Measurements from ENCODE around the gene ANKFN1. TPM values are rescaled to one million over a fixed set of nuclear protein-coding genes. Genes with fewer than 3 reads are reported as not detected.

Gene ANKFN1
- total RNA-seq, 1 donor from 2014 or later, result 0.75 TPM

- no peaks in the 10 kb centered on the region for H3K36me3 ChIP-seq
- H3K4me1 ChIP-seq, result no peaks in the 10 kb centered on the region
- H3K27me3 ChIP-seq, result no peaks in the 10 kb centered on the region
- TF ChIP-seq CTCF (IDR thresholded peaks at IDR 0.05), result no peak
- DNase-seq, result no peak
- intact Hi-C loops (cut with DNase I), result no loop called here
- no peaks in the 10 kb centered on the region for H3K9me3 ChIP-seq
- no peak for ATAC-seq
- H3K27ac ChIP-seq, result no peak overlapping the region
- no peak overlapping the region for H3K4me3 ChIP-seq
These were observed 64.6 kb downstream of the ANKFN1 start for GRCh38 chr17:56217921-56218320.

GRCh38 chr17:56222255-56222654 is 69.0 kb downstream of the ANKFN1 start:
- H3K27me3 ChIP-seq, result no peaks in the 10 kb centered on the region
- H3K36me3 ChIP-seq, result no peaks in the 10 kb centered on the region
- ATAC-seq (no peak), DNase-seq (no peak)
- H3K27ac ChIP-seq, result no peak overlapping the region
- no peak overlapping the region for H3K4me3 ChIP-seq
- intact Hi-C loops (cut with DNase I), result no loop called here
- no peaks in the 10 kb centered on the region for H3K4me1 ChIP-seq
- TF ChIP-seq CTCF (IDR thresholded peaks at IDR 0.05), result no peak
- no peaks in the 10 kb centered on the region for H3K9me3 ChIP-seq

- TF ChIP-seq CTCF (IDR thresholded peaks at IDR 0.05), result no peak
- intact Hi-C loops (cut with DNase I), result no loop called here
- no peaks in the 10 kb centered on the region for H3K9me3 ChIP-seq
- ATAC-seq (no peak), DNase-seq (no peak)
- no peaks in the 10 kb centered on the region for H3K4me1 ChIP-seq
- H3K27ac ChIP-seq, result no peak overlapping the region
- no peaks in the 10 kb centered on the region for H3K27me3 ChIP-seq
- H3K36me3 ChIP-seq, result no peaks in the 10 kb centered on the region
- H3K4me3 ChIP-seq, result no peak overlapping the region
These were observed 77.4 kb downstream of the ANKFN1 start for GRCh38 chr17:56230660-56231059.

- no peak for TF ChIP-seq CTCF (IDR thresholded peaks at IDR 0.05)
- DNase-seq (no peak), ATAC-seq (no peak)
- H3K27ac ChIP-seq, result no peak overlapping the region
- no peaks in the 10 kb centered on the region for H3K4me1 ChIP-seq
- H3K4me3 ChIP-seq, result no peak overlapping the region
- no peaks in the 10 kb centered on the region for H3K36me3 ChIP-seq
- intact Hi-C loops (cut with DNase I), result no loop called here
- H3K9me3 ChIP-seq, result no peaks in the 10 kb centered on the region
- no peaks in the 10 kb centered on the region for H3K27me3 ChIP-seq
These were observed 78.0 kb downstream of the ANKFN1 start for GRCh38 chr17:56231252-56231651.

- no peaks in the 10 kb centered on the region for H3K4me1 ChIP-seq
- no peaks in the 10 kb centered on the region for H3K27me3 ChIP-seq
- no peak for ATAC-seq
- no peak overlapping the region for H3K27ac ChIP-seq
- no peaks in the 10 kb centered on the region for H3K9me3 ChIP-seq
- intact Hi-C loops (cut with DNase I), result no loop called here
- no peak overlapping the region for H3K4me3 ChIP-seq
- no peak for TF ChIP-seq CTCF (IDR thresholded peaks at IDR 0.05)
- no peaks in the 10 kb centered on the region for H3K36me3 ChIP-seq
- no peak for DNase-seq
These were observed 78.4 kb downstream of the ANKFN1 start for GRCh38 chr17:56231693-56232092.

GRCh38 chr17:56244268-56244890 is 91.1 kb downstream of the ANKFN1 start:
- H3K27ac ChIP-seq, result no peak overlapping the region
- no peaks in the 10 kb centered on the region for H3K9me3 ChIP-seq
- no peaks in the 10 kb centered on the region for H3K27me3 ChIP-seq
- DNase-seq, result no peak
- no peaks in the 10 kb centered on the region for H3K4me1 ChIP-seq
- H3K4me3 ChIP-seq, result no peak overlapping the region
- no peaks in the 10 kb centered on the region for H3K36me3 ChIP-seq
- ATAC-seq, result no peak
- no peak for TF ChIP-seq CTCF (IDR thresholded peaks at IDR 0.05)
- intact Hi-C loops (cut with DNase I), result no loop called here
